GM23338 (cell line): ENCODE measurements around the gene GTF2H4. TPM values are rescaled to one million over a fixed set of nuclear protein-coding genes. Genes with fewer than 3 reads are reported as not detected.

Source experiments
- ATAC-seq: fragments of 200-7000 bp; cut with Tn5 transposase; 3 replicates; pipeline ENCODE4 v1.9.1; 2020
- DNase-seq: peaks from one replicate; pipeline ENCODE4 v3.0.0-alpha.2; 2015; ENCODE audit warnings: low spot score
- H2AFZ ChIP-seq: fragments of 200-600 bp; sonication (generic); 2 replicates; pipeline ENCODE4 v1.8.0; 2016; ENCODE audit warnings: antibody characterized with exemption, mild to moderate bottlenecking, moderate library complexity
- H3F3A ChIP-seq: fragments of 200-600 bp; sonication (generic); replicated peaks from 2 replicates; pipeline ENCODE4 v1.8.0; 2017; ENCODE audit warnings: antibody characterized with exemption, mixed run types, low read depth
- H3K27ac ChIP-seq: fragments of 200-600 bp; sonication (generic); 2 replicates; pipeline ENCODE4 v1.6.1; 2016; ENCODE audit warnings: low read depth
- H3K27me3 ChIP-seq: fragments of 200-600 bp; sonication (generic); 2 replicates; pipeline ENCODE4 v1.8.0; 2016; ENCODE audit warnings: mild to moderate bottlenecking, mixed run types, moderate library complexity; ENCODE audit not compliant: insufficient read depth
- H3K36me3 ChIP-seq: fragments of 200-600 bp; sonication (generic); 2 replicates; pipeline ENCODE4 v1.8.0; 2016; ENCODE audit warnings: mild to moderate bottlenecking; ENCODE audit not compliant: insufficient read depth
- H3K4me1 ChIP-seq: fragments of 200-600 bp; sonication (generic); 2 replicates; pipeline ENCODE4 v1.8.0; 2016; ENCODE audit warnings: mild to moderate bottlenecking, moderate library complexity; ENCODE audit not compliant: insufficient read depth
- H3K4me2 ChIP-seq: fragments of 200-600 bp; sonication (generic); 2 replicates; pipeline ENCODE4 v1.7.1; 2017; ENCODE audit warnings: mixed run types
- H3K4me3 ChIP-seq: fragments of 200-600 bp; sonication (generic); 2 replicates; pipeline ENCODE4 v1.6.1; 2016; ENCODE audit warnings: mixed run types
- H3K79me2 ChIP-seq: fragments of 200-600 bp; sonication (generic); replicated peaks from 2 replicates; pipeline ENCODE4 v1.8.0; 2017; ENCODE audit warnings: mild to moderate bottlenecking; ENCODE audit not compliant: insufficient read depth
- H3K9me2 ChIP-seq: fragments of 200-600 bp; sonication (generic); 2 replicates; pipeline ENCODE4 v1.8.0; 2017; ENCODE audit not compliant: insufficient read depth
- H4K20me1 ChIP-seq: fragments of 200-600 bp; sonication (generic); replicated peaks from 2 replicates; pipeline ENCODE4 v1.8.0; 2017; ENCODE audit warnings: mild to moderate bottlenecking; ENCODE audit not compliant: insufficient read depth
- H3K27ac Mint-ChIP-seq: 2 replicates; pipeline ENCODE4 v1.8.0; 2020; ENCODE audit warnings: inconsistent platforms, mild to moderate bottlenecking, moderate library complexity, mixed read lengths
- H3K27me3 Mint-ChIP-seq: 3 replicates; pipeline ENCODE4 v1.8.0; 2022; ENCODE audit warnings: low read depth, mild to moderate bottlenecking, moderate library complexity, mixed read lengths, inconsistent platforms; ENCODE audit not compliant: insufficient read depth, poor library complexity
- H3K36me3 Mint-ChIP-seq: 3 replicates; pipeline ENCODE4 v1.8.0; 2021; ENCODE audit warnings: low read depth, mild to moderate bottlenecking, inconsistent platforms, moderate library complexity, mixed read lengths
- H3K4me1 Mint-ChIP-seq: 3 replicates; pipeline ENCODE4 v1.8.0; 2020; ENCODE audit warnings: mild to moderate bottlenecking, inconsistent platforms, mixed read lengths
- H3K4me3 Mint-ChIP-seq: 3 replicates; pipeline ENCODE4 v1.8.0; 2021; ENCODE audit warnings: moderate library complexity, mild to moderate bottlenecking, inconsistent platforms, mixed read lengths
- H3K9me3 Mint-ChIP-seq: 3 replicates; pipeline ENCODE4 v1.8.0; 2020; ENCODE audit warnings: moderate library complexity, mild to moderate bottlenecking, inconsistent platforms, mixed read lengths
- CREB1 ChIP-seq: fragments of 250-450 bp; sonication (Bioruptor Pico); IDR thresholded peaks from 2 replicates; pipeline ENCODE4 v1.5.0; 2020; ENCODE audit warnings: low read depth, mild to moderate bottlenecking, moderate library complexity
- EZH2 ChIP-seq: fragments of 200-600 bp; sonication (generic); IDR thresholded peaks from one replicate; pipeline ENCODE4 v1.8.0; 2017; ENCODE audit warnings: antibody characterized with exemption, mild to moderate bottlenecking, low read depth; ENCODE audit not compliant: unreplicated experiment
- EZH2phosphoT487 ChIP-seq: fragments of 200-600 bp; sonication (generic); IDR thresholded peaks from one replicate; pipeline ENCODE4 v1.8.1; 2018; ENCODE audit warnings: antibody characterized with exemption; ENCODE audit not compliant: unreplicated experiment
- NANOG ChIP-seq: IDR thresholded peaks from 2 replicates; pipeline ENCODE4 v1.6.1; 2016; ENCODE audit warnings: antibody characterized with exemption, borderline replicate concordance
- POLR2AphosphoS5 ChIP-seq: IDR thresholded peaks from 2 replicates; pipeline ENCODE4 v1.6.1; 2016; ENCODE audit warnings: antibody characterized with exemption, low read depth
- REST ChIP-seq: IDR thresholded peaks from one replicate; pipeline ENCODE4 v1.6.1; 2018; ENCODE audit warnings: antibody characterized with exemption; ENCODE audit not compliant: unreplicated experiment
- STAT1 ChIP-seq: IDR thresholded peaks from one replicate; pipeline ENCODE4 v1.6.1; 2016; ENCODE audit warnings: antibody characterized with exemption; ENCODE audit not compliant: unreplicated experiment
- ZNF114 ChIP-seq: fragments of 250-450 bp; sonication (Bioruptor Pico); IDR thresholded peaks from 2 replicates; pipeline ENCODE4 v1.5.0; 2020; ENCODE audit warnings: mild to moderate bottlenecking, moderate library complexity
- ZNF331 ChIP-seq: fragments of 250-450 bp; sonication (Bioruptor Pico); IDR thresholded peaks from 2 replicates; pipeline ENCODE4 v1.5.0; 2020; ENCODE audit warnings: low read depth, mild to moderate bottlenecking, moderate library complexity
- polyA plus RNA-seq: library from polyadenylated mRNA; unstranded; fragments of >200 nt; fragmentation: Nextera tagmentation; extraction: Ambion mirVana; gene quantifications from 2 replicates; pipeline ENCODE4 v1.2.1, GENCODE V29; 2016
- total RNA-seq: library from RNA; depleted of rRNA; stranded (reverse); fragments of >200 nt; shearing (Covaris generic); gene quantifications from 2 replicates; pipeline ENCODE4 v1.2.3, GENCODE V29; 2014
- TF ChIP-seq, protein P1 (sequence below): IDR thresholded peaks from 2 replicates; pipeline ENCODE4 v1.6.1; 2016; ENCODE audit warnings: antibody characterized with exemption
- TF ChIP-seq, protein P2 (sequence below): fragments of 250-450 bp; sonication (Bioruptor Pico); IDR thresholded peaks from 2 replicates; pipeline ENCODE4 v1.5.0; 2020; ENCODE audit warnings: mild to moderate bottlenecking, moderate library complexity

Gene GTF2H4
- total and polyA plus RNA-seq, 2 experiments from 2014 or later, result 14.8 to 32.6 TPM

- TF ChIP-seq REST (no peak), CREB1 (CRISPR knock-in tag) (no peak), EZH2 (no peak), POLR2AphosphoS5 (no peak), ZNF331 (CRISPR knock-in tag) (no peak), STAT1 (no peak), EZH2phosphoT487 (no peak)
- TF ChIP-seq, protein P1, sequence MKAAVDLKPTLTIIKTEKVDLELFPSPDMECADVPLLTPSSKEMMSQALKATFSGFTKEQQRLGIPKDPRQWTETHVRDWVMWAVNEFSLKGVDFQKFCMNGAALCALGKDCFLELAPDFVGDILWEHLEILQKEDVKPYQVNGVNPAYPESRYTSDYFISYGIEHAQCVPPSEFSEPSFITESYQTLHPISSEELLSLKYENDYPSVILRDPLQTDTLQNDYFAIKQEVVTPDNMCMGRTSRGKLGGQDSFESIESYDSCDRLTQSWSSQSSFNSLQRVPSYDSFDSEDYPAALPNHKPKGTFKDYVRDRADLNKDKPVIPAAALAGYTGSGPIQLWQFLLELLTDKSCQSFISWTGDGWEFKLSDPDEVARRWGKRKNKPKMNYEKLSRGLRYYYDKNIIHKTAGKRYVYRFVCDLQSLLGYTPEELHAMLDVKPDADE, result no peak
These were observed 30.7 kb downstream of the GTF2H4 start (continued) for GRCh38 chr6:30938730-30939129.

GRCh38 chr6:30939473-30939872 lies 31.5 kb downstream of the GTF2H4 start:
- Histone ChIP-seq H3K36me3 (no peaks in the 10 kb centered on the region), H3F3A (no peaks in the 10 kb centered on the region), H3K9me2 (peaks cover 5% of the 10 kb centered on the region; the same call in 1 of the 2 replicates), H4K20me1 (no peaks in the 10 kb centered on the region), H3K4me3 (no peak overlapping the region), H3K79me2 (no peaks in the 10 kb centered on the region), H3K4me2 (no peak overlapping the region), H2AFZ (no peak overlapping the region), H3K4me1 (peaks cover 17% of the 10 kb centered on the region), H3K27me3 (no peaks in the 10 kb centered on the region), H3K27ac (no peak overlapping the region)
- no peak overlapping the region for H3K27ac Mint-ChIP-seq
- H3K9me3 Mint-ChIP-seq, result no peaks in the 10 kb centered on the region; the same call in 2 of the 3 replicates
- H3K36me3 Mint-ChIP-seq, result no peaks in the 10 kb centered on the region; the same call in 2 of the 3 replicates
- H3K4me1 Mint-ChIP-seq, result peaks cover 35% of the 10 kb centered on the region
- no peak overlapping the region for H3K4me3 Mint-ChIP-seq
- H3K27me3 Mint-ChIP-seq, result peaks cover 15% of the 10 kb centered on the region
- DNase-seq (no peak), ATAC-seq (no peak)
- TF ChIP-seq, protein P2, sequence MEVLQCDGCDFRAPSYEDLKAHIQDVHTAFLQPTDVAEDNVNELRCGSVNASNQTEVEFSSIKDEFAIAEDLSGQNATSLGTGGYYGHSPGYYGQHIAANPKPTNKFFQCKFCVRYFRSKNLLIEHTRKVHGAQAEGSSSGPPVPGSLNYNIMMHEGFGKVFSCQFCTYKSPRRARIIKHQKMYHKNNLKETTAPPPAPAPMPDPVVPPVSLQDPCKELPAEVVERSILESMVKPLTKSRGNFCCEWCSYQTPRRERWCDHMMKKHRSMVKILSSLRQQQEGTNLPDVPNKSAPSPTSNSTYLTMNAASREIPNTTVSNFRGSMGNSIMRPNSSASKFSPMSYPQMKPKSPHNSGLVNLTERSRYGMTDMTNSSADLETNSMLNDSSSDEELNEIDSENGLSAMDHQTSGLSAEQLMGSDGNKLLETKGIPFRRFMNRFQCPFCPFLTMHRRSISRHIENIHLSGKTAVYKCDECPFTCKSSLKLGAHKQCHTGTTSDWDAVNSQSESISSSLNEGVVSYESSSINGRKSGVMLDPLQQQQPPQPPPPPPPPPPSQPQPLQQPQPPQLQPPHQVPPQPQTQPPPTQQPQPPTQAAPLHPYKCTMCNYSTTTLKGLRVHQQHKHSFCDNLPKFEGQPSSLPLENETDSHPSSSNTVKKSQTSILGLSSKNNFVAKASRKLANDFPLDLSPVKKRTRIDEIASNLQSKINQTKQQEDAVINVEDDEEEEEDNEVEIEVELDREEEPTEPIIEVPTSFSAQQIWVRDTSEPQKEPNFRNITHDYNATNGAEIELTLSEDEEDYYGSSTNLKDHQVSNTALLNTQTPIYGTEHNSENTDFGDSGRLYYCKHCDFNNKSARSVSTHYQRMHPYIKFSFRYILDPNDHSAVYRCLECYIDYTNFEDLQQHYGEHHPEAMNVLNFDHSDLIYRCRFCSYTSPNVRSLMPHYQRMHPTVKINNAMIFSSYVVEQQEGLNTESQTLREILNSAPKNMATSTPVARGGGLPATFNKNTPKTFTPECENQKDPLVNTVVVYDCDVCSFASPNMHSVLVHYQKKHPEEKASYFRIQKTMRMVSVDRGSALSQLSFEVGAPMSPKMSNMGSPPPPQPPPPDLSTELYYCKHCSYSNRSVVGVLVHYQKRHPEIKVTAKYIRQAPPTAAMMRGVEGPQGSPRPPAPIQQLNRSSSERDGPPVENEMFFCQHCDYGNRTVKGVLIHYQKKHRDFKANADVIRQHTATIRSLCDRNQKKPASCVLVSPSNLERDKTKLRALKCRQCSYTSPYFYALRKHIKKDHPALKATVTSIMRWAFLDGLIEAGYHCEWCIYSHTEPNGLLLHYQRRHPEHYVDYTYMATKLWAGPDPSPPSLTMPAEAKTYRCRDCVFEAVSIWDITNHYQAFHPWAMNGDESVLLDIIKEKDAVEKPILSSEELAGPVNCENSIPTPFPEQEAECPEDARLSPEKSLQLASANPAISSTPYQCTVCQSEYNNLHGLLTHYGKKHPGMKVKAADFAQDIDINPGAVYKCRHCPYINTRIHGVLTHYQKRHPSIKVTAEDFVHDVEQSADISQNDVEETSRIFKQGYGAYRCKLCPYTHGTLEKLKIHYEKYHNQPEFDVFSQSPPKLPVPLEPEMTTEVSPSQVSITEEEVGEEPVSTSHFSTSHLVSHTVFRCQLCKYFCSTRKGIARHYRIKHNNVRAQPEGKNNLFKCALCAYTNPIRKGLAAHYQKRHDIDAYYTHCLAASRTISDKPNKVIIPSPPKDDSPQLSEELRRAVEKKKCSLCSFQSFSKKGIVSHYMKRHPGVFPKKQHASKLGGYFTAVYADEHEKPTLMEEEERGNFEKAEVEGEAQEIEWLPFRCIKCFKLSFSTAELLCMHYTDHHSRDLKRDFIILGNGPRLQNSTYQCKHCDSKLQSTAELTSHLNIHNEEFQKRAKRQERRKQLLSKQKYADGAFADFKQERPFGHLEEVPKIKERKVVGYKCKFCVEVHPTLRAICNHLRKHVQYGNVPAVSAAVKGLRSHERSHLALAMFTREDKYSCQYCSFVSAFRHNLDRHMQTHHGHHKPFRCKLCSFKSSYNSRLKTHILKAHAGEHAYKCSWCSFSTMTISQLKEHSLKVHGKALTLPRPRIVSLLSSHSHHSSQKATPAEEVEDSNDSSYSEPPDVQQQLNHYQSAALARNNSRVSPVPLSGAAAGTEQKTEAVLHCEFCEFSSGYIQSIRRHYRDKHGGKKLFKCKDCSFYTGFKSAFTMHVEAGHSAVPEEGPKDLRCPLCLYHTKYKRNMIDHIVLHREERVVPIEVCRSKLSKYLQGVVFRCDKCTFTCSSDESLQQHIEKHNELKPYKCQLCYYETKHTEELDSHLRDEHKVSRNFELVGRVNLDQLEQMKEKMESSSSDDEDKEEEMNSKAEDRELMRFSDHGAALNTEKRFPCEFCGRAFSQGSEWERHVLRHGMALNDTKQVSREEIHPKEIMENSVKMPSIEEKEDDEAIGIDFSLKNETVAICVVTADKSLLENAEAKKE (CRISPR knock-in tag), result no peak
- no peak for TF ChIP-seq ZNF114
- TF ChIP-seq NANOG, result no peak
- no peak for TF ChIP-seq REST
- TF ChIP-seq EZH2phosphoT487, result no peak
